Stimulated activated CD4-positive, alpha-beta T cell treated with anti-CD3 and anti-CD28 coated beads, Interleukin-2, amount 100 ng/mL, for 48 hours (primary cell): Measurements from ENCODE around the gene SLC4A4.

Experiments used
- DNase-seq, 2 donors: peaks; one replicate each; pipeline ENCODE4 v3.0.0-alpha.2; 2020

SLC4A4 gene

GRCh38 chr4:71338846-71339593 is at the start of gene SLC4A4:
Gene SLC4A4 (plus strand): TSS chr4:71339020.
- DNase-seq = no peak

DNA sequence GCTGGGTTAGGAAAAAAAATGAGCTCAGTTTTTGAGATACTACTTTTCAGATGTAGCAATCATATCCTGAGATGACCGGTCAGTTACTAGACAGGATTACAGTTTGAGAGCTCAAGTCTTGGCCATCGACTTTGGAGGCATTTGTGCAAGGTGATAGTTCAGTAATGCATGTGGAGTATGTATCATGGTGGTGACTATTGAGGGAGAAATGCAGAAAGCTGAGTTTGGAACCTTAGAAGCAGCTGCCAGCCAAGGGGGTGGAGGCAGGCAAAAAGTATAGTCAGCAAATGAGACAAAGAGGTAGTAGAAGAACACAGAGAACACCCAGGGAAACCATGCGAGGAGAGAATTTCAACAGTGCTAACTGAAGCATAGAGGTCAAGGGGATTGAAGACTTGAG is 48.7 kb upstream of the SLC4A4 start:
- DNase-seq = no peak

DNA sequence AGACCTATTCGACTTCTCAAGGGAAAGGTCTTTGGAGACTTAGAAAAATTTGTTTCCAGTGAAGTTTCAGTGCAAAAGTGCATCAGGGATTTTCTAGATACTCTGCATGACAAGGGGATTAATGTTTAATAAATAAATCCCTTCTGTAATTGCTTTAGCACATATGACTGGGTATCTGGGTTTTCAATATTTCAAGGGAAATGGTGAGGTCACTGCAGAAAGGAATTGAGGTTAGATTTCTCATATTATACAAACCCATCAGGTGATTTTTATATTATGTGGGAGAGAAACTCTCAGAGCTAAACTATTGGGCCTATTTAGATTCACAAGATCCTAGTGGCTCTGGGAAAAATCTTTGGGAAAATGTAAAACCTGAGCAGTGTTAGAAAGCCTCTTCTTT is 48.3 kb upstream of the SLC4A4 start:
- no peak for DNase-seq

DNA sequence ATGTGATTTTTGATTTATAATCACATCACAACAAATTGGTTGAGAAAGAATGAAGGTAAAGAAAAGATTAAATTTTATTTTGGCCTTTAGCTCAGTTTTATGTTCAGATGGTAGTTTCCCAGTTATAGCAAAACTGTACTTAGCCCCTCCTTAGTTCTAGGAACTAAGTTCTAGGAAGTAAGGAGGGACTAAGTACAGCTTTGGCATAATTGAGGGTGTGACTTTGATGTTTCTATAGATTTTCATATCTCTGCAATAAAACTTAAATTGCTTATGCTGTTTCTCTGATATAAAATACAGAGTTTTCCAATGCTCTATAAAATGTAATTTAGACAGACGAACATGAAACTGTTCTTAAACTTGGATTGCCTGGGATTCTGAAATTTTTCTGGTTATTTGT is 46.6 kb upstream of the SLC4A4 start:
- DNase-seq = no peak

GRCh38 chr4:71293705-71294104 is 45.1 kb upstream of the SLC4A4 start:
- DNase-seq = no peak

- no peak for DNase-seq
These were observed 44.5 kb upstream of the SLC4A4 start for GRCh38 chr4:71294301-71294700.

DNA sequence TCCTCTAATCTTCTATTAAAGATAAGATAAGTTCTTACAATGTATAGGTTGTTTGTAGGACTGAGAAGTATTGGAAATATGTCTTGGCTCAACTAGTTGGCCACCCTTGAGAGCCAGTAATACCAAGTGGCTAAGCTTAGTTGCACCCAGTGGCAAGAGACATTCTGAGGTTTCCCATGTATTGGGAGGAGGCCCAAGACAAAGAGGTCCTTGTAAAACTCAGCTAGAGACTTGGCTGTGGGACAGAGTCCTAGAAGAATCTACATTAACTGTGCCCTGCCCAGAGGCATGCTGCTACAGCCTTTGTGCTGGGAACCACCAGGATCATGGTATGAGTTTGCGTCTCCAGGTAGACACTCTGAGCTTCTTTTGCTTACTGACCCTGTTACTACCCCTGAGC is 41.9 kb upstream of the SLC4A4 start:
- DNase-seq = no peak

DNA sequence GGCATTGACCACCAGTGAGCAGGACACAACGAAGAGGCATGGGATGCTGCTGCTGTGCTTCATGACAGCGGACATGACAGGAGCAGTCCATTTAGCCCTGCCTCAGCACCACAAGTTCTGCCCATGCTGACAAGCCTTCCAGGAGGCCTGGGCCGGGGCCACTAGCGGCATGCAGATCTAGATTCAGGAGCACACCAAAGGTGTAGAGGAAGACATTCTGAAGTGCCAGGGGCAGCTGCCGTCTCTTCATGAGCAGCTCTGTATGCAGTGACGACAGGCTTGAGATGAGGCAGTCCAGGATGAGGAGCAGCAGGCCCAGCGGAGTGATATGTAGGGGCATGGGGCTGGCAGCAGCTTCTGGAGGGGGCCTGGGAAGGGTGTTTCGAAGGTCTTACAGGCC is 38.5 kb upstream of the SLC4A4 start:
- DNase-seq = no peak

GRCh38 chr4:71300964-71301363 is 37.9 kb upstream of the SLC4A4 start:
- DNase-seq = no peak

DNA sequence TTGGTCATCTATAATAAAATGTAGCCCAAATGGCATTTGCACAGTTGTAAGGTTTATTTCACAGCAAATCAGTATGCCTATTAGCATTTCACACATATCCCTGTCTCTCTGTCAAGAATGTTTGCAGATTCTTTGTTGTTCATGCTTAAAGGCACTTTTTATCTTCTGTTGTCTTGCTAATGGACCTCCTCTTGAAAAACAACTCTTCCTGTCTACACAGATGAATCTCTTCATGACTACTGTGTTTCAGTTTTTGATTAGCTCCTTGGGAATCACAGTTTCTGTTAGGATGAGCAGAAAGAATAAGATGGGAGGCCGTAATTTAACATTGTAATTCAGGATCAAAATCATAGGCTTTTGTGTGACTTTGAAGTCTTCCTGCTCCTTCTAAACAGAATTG is 35.5 kb upstream of the SLC4A4 start:
- DNase-seq = no peak

DNA sequence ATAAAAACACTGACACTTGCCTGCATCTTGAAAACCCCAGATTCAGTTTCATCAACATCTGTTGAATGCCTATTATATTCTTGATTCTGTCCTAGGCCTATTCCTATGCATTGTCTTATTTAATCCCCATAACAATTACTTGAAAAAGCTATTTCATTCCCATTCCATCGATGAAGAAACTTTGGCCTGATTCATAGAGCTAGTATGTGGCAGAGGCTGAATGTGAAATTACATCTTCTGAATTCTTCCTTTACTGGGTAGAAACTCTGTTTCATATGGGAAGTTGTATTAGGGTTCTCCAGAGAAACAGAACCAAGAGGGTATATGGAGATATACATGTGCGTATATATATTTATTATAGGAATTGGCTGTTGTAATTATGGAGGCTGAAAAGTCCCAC is 35.0 kb upstream of the SLC4A4 start:
- DNase-seq = no peak

DNA sequence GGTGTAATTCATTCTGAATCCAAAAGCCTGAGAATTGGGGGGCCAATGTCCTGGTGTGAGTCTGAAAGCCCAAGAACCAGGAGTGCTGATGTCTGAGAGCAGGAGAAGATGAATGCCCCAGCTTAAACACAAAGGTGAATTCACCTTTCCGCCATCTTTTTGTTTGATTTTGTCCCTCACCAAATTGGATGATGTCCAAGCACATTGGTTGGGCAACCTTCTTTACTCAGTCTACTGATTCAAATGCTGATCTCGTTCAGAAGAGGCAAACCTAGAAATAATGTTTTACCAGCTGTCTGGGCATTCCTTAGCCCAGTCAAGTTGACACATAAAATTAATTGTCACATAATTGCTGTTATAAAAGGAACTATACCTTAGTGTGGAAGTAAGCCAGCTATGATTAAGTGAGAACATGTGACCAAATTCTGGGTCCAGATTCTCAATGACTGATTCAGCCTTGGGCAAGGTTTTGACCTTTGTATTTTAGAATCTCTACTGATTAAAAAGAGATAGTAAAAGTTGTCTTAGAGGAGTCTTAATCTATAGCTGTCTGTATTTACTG is 34.5 kb upstream of the SLC4A4 start:
- no peak for DNase-seq

DNA sequence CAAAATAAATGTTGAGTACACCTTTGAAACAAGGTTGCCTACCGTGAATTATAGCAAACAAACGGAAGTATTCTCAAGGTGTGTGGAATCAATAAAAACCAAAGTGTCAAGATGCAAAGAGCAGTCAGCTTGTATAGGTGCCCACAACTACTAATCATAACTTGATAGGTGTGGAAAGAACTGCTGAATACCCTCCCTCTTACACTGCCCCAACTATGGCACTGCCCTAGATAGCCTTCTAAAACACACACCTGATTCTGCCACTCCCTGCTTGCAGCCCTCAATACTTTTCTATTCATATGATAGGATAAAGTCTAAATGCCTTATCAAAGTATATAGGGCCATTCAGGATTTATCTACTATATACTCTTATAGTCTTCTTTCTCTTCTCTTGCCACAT is 31.1 kb upstream of the SLC4A4 start:
- no peak for DNase-seq

- DNase-seq = no peak
These were observed 16.4 kb upstream of the SLC4A4 start for GRCh38 chr4:71322425-71322824.

DNA sequence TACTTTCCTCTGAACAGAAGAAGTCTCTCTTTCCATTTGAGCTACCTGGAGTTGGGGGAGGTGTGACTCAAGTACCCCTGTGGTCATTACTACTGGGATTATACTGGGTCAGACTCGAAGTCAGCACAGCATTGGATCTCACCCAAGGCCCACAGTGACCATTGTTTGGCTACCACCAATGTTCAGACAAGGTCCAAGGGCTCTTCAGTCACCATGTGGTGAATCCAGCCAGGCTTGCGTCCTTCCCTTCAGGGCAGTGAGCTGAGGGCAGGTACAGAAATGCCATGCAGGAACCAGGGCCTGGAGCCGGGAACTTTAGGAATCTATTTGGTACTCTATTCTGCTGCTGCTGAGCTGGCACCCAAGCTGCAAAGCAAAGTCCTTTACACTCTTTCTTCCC is 5.5 kb upstream of the SLC4A4 start:
- no peak for DNase-seq

DNA sequence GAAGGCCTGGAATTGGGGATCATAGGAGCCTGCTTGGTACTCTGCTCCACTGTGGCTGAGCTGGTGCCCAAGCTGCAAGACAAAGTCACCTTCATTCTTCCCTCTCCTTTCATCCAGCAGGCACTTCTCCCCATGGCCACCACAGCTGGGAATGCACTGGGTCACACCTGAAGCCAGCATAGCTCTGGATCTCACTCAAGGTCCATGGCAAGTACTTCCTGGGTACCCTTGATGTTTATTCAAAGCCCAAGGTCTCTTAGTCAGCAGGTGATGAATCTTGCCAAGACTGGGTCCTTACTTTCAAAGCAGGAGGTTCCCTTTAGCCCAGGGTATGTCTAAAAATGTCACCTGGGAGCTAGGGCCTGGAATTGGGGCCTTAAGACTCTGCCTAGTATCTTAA is 4.9 kb upstream of the SLC4A4 start:
- DNase-seq = no peak

GRCh38 chr4:71334465-71334882 is 4.3 kb upstream of the SLC4A4 start:
- no peak for DNase-seq

- no peak for DNase-seq
These were observed 5.0 kb downstream of the SLC4A4 start for GRCh38 chr4:71343670-71344466.

- DNase-seq = no peak
These were observed 7.9 kb downstream of the SLC4A4 start for GRCh38 chr4:71346710-71347109.

GRCh38 chr4:71348586-71348985 is 9.8 kb downstream of the SLC4A4 start:
- no peak for DNase-seq

DNA sequence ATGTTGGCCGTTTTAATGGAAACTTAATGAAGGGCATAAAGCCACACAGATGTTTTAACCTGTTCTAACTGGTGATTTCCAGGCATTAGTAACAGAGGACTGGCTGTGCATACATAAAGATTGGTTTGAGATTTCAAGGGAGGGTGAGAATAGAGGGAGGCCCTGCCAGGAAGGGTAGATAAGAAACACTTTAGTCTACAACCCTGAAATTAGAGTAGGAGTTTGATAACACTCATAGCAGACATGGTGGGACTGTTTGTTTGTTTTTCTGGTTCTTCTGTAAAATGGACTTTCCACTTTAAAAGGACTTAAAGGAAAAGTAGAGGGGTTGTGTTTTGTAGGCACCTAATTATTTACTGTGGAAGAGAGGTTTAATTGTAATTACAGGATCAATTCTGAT is 16.2 kb downstream of the SLC4A4 start:
- DNase-seq = no peak

DNA sequence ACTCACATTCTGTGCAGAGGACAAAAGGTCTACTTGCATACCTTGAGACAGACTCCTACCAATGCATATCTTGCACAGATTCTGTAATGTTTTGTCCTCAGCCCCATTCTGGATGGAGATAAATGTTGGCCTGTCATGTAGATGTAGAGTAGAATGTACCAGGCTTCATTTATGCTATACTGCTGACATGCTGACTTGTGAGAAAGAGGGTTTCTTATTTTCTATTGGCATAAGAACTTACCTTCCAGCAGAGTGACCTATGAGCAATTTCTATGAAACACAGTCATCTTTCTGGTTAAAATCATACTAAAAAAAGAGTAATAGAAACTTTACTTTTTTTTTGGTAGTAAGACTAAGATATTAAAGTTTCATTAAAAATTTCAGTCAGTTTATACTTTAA is 17.2 kb downstream of the SLC4A4 start:
- no peak for DNase-seq

GRCh38 chr4:71356924-71357663 is 18.3 kb downstream of the SLC4A4 start:
- no peak for DNase-seq

DNA sequence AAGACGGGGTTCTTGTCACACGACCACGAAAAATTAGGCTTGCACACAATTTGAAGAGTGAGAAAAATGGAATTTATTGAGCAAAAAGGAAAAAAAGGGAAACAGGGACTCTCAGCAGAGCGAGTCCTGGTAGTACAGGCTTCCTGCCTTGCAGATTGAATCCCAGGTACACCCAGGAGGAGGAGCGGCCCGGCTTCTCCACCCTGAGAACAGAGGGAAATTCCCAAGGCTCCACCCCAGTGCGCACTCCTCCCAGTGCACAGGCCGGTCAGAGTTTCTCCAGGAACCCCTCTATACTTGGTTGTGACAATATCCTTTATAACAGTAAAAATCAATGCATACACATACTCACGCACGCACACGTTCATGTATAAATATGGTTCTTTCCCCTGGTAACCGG is 22.0 kb downstream of the SLC4A4 start:
- DNase-seq = no peak
